ENCODE measurements around the gene QKI. TPM values are rescaled to one million over a fixed set of nuclear protein-coding genes. Genes with fewer than 3 reads are reported as not detected.
"Not testable (repeated sequence)": the region's sequence is repeated elsewhere in the genome, so short reads cannot be mapped to it uniquely, and the experiment has no call there.

The QKI gene
- total RNA-seq, 1 experiment from 2014 or later, result 61.1 TPM

DNA sequence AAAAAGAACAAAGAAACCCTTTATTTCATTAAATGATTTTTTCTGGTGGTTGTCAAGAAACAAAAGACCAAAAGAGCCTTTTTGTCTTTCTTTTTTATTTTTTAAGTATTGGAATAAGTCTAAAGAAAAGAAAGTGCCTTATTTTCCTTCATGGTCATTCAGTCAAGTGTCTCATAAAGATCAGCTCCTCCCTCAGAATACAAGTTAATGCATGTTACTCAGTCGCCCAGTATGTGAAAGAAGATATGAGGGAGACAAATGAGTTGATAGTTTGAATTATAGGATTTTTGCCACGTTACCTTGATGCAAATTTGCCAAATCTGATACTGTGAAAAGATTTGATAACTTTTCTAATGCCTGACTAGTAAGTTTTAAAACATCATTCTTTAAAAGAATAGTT, 157.2 kb downstream of the QKI start:
- in situ Hi-C loops (cut with HindIII; ENCODE audit: low pct_unique_long_range_greater_than_20kb, low sequenced_read_pairs), result no loop called here
- no peak for DNase-seq (ENCODE audit: low read depth, low spot score)

DNA sequence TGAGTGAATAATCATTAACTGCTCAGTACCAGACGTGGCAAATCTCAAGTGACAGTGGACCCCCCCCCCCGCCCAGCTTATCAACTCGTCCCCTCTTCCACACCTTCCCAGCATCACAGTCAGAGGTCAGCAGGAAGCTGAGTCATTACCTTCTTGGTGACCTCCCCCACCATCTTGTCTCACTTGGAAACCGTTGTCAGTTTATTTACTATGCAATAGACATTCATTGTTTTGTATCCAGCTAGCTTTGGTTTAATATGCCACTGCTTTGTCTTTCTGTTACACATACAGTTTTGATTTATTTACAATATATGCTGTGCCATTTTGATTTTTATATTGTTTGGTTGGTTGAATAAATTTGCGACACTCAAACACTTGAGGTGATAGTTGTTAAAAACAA, 158.1 kb downstream of the QKI start:
- in situ Hi-C loops (cut with HindIII; ENCODE audit: low pct_unique_long_range_greater_than_20kb, low sequenced_read_pairs), result no loop called here

DNA sequence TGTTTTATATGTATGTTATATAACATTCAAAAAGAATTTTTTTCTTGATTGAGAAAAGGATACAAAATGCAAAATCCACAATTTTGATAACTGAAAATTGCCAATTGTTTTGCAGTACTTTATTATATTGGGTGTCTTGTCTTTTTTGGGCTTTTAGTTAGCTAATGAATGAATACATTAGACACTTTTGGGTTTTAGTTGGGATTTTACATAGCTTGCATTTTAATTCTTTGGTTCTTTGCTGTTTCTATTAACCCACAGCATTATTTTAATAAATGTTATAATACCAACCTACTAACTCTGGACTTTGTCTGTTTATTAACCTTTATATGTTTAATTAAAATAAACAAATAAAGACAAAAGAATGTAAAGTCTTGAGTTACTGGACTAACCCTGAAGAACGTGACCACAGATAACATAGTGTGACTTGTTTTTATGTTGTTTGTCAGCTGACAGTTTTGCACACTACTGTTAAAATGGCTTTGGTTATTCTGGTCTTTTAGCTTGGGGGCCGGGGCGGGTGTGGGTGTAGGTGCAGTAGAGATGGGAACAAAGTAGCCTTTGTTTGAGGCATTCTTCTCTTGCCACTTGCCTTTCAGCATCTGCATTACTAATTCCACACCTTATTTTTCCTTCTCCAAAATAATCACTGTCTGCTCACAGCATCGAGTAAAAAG, 159.1 kb downstream of the QKI start:
- in situ Hi-C loops (cut with HindIII; ENCODE audit: low pct_unique_long_range_greater_than_20kb, low sequenced_read_pairs), result no loop called here
- DNase-seq (ENCODE audit: low read depth, low spot score), result peak; percentile 54

More for the DNA sequence above, 158.1 kb downstream of the QKI start:
- no peak for DNase-seq (ENCODE audit: low read depth, low spot score)

DNA sequence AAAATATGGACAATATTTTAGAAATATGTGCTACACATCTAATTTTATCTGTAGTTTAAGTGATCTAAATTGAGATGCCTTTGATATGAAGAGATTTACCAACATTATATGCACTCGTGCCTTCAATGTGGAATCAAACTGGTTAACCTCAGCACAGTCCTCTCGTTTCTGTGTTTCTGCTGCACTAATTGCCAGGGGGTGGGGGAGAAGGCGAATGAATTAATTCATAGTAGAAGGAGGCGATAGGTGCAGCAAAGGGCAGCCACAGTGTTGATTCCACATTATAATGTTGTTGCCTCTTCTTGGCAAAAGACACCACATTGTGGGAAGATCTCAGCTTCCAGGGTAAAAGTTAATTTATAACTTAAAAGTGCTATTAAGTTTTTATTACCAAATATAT, 161.6 kb downstream of the QKI start:
- no peak for DNase-seq (ENCODE audit: low read depth, low spot score)
- in situ Hi-C loops (cut with HindIII; ENCODE audit: low pct_unique_long_range_greater_than_20kb, low sequenced_read_pairs), result no loop called here

DNA sequence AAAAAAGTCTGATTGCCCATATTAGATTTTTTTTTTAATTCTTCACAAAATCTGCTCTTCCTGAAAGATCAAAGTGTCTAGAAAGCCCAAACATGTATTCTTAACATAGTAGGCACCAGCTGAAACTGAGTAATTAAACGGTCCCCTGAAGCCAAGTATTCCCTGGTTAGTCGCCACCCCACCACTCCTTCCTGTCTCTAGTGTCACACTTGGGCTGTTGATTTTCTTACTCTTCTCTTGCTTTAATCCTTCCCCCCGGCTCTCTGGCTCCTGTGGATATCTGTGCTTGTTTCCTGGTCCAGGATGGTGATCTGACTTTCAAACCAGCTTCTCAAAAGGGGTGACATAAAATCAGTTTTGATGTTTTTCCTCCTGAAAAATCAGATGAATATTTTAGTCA, 162.9 kb downstream of the QKI start:
- in situ Hi-C loops (cut with HindIII; ENCODE audit: low pct_unique_long_range_greater_than_20kb, low sequenced_read_pairs), result no loop called here
- DNase-seq (ENCODE audit: low read depth, low spot score), result no peak

DNA sequence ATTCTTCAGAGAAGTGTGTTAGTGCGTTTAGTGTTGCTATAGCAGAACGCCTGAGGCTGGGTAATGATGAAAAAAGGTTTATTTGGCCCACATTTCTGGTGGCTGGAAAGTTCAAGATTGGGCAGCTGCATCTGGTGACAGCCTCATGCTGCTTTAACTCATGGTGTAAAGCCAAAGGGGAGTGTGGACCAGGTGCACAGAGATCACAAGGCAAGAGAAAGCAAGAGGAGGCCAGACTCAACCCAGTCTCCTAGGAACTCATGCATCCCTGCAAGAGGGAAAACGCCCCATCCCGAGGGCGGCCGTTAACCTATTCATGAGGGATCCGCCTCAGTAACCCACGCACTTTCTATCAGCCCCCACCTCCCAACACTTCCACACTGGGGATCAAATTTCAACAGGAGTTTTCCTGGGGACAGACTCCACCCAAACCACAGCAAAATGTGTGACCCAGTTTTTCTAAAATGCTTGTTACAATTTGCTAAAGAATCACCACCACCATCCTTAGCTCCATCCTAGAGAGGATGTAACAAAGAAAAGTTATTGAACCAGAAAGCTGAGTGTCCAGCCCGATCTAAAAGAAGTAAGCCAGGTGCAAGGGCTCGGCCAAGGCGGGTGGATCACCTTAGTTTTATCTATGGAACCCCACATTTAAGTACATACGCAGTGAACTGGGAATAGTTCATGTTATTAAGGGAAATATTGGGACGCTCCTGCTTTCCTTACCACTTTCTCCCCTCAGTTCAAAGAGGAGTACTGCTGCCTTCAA, 164.8 kb downstream of the QKI start:
- in situ Hi-C loops (cut with HindIII; ENCODE audit: low pct_unique_long_range_greater_than_20kb, low sequenced_read_pairs), result no loop called here
- no peak for DNase-seq (ENCODE audit: low read depth, low spot score)

DNA sequence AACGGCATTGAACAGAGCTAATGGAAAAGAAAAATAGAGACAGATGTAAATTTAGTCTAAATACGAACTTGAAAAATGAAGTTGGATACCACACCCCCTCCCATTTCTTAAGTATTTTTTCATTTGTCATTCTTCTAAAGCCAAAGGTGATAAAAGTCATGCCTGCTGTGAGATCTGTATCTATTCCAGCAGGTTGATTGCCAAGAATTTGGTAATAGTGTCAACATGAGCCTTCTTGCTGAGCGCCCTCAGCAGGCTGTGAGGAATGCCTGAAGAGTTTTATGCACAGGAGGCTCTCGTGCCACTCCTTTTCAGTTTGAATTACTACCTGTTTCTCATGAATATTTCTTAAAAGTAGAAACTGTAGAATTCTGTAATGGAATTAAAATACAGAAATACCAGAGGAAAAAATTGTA, 165.4 kb downstream of the QKI start:
- no peak for DNase-seq (ENCODE audit: low read depth, low spot score)
- in situ Hi-C loops (cut with HindIII; ENCODE audit: low pct_unique_long_range_greater_than_20kb, low sequenced_read_pairs), result no loop called here

DNA sequence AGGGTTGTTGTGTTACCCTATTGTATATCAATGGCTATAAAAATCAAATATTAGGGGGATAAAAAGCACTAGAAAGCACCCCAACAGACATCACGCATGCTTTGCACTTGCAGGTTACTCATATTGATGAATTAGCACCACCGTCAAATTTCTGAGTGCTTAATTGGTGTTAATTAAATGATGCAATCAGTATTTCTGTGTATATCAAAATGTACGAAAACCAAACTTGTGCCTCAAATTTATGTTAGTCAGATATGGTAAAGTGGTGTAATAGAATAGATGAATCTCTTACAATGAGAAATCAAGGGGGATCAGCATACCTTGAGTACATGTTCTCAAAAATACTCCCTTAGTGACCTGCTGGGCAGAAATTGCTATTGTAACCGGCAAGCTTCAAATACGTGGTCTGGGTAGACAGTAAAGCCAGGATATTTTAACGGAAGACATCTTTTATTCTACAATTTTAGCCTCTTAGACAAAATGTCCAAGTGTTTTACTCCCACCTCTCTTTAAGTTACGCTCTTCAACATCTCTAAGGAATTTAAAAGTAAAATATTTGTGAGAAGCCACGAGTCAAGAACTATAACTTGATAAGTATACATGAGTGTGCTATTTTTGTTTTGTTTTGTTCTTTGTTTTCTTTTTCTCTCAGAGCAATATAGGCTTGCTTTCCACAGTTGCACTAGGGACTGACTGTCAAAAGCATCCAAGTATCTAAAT, 166.0 kb downstream of the QKI start:
- in situ Hi-C loops (cut with HindIII; ENCODE audit: low pct_unique_long_range_greater_than_20kb, low sequenced_read_pairs), result no loop called here
- DNase-seq (ENCODE audit: low read depth, low spot score), result no peak

DNA sequence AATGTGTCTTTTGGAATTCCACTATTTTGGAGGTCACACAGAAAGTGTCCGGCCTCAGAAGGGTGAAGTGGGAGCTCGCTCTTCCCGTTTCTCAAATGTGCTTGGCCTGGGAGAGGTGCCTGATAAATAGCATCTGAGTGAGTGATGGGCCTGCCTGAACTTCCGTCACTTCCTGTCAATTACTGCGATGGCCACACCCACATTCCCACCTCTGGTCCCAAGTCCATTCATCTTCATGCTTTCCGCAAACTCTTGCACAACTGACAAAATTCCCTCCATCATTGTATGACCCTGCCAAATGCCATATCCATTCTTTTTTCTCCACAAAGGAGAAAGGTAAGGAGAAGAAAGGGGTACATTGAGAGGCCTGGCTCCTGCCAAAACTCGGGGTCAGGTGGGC, 169.0 kb downstream of the QKI start:
- in situ Hi-C loops (cut with HindIII; ENCODE audit: low pct_unique_long_range_greater_than_20kb, low sequenced_read_pairs), result no loop called here
- no peak for DNase-seq (ENCODE audit: low read depth, low spot score)

DNA sequence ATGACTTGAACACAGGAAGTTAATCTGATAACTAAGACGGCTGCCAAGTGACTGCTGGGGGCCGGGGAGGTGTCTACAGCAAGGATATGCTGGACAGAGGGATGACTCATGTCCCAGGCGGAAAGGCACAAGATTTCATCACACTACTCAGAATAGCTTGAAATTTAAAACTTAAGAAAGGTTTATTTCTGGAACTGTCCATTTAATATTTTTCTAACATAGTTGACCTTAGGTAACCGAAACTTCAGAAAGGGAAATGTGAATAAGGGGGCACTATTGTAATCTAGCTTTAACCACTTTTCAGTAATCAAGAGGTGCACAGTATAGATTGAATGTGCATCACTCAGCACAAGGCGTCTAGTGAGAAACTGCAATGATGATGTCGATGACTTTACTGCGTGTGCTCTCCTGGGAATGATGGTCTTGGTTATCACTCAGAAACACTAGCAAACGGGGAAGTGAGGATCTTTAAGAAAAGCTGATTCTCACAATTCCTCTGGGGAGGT, 171.5 kb downstream of the QKI start:
- in situ Hi-C loops (cut with HindIII; ENCODE audit: low pct_unique_long_range_greater_than_20kb, low sequenced_read_pairs), result no loop called here
- DNase-seq (ENCODE audit: low read depth, low spot score), result no peak

DNA sequence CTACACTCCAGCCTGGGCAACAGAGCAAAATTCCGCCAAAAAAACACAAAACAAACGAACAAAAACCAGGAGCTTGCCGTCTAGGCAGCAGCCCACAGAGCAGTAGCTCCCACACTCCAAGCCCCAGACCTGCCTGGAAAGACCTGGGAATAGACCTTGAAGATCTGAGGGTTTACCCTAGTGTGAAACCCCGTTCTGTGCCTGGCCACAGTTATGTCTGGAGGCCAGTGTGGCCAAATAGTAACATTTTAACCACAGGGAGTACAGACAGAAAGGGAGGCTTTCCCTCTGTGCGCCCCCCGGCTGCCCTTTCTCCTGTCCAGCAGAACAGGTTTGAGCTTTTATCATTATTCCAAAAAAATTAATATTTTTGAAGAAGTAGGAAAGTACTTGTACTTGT, 172.4 kb downstream of the QKI start:
- in situ Hi-C loops (cut with HindIII; ENCODE audit: low pct_unique_long_range_greater_than_20kb, low sequenced_read_pairs), result no loop called here
- no peak for DNase-seq (ENCODE audit: low read depth, low spot score)

DNA sequence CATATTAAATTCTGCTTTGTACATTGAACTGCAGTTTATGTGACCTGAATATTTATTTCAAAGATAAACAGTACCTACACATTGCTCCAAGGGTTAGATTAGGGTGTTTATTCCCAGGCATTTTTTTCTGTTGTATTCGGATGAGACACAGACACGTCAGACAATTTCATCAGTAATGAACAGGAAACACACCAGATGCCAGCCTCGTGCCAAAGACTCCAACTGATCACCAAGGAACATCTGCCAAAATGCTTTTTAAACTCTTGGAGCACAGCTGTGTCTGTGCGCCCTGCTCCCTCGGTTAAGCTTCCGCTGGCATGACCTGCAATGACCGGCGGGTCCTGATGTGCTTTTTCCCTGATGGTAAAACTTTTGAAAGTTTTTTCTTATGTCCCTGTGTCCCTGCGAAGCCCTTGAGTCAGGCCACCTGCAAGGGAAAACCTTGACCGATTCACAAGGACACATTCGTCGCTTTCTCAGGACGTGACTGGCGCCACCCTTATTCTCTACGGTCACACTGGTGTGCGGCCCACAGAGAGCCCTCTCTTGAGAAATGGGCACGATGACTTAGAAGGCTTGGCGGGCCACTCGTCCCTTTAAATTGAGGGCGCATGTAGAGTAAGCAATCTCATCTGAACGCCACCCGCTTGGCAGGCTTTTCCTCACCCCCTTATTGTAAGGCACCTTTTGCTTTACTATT, 173.9 kb downstream of the QKI start:
- in situ Hi-C loops (cut with HindIII; ENCODE audit: low pct_unique_long_range_greater_than_20kb, low sequenced_read_pairs), result no loop called here
- no peak for DNase-seq (ENCODE audit: low read depth, low spot score)

DNA sequence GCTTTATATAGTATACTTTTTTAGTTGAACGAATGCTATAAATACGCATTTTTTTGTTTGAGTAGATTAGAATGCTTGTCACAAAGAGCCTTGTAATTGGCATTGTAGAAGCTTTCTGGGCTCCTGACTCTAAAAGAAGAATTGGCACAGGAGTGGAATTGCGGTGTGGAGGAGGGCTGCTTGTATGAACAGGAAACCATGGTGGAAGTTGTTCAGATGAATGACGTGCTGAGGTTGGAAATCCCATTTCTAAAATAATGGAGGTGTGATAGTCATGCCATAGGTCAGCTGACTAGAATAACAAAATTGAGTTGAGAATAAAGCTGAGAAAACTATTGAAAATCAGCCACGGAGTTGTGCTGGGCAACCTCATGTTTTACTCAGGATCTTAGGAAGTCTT, 174.9 kb downstream of the QKI start:
- no peak for DNase-seq (ENCODE audit: low read depth, low spot score)
- in situ Hi-C loops (cut with HindIII; ENCODE audit: low pct_unique_long_range_greater_than_20kb, low sequenced_read_pairs), result no loop called here

DNA sequence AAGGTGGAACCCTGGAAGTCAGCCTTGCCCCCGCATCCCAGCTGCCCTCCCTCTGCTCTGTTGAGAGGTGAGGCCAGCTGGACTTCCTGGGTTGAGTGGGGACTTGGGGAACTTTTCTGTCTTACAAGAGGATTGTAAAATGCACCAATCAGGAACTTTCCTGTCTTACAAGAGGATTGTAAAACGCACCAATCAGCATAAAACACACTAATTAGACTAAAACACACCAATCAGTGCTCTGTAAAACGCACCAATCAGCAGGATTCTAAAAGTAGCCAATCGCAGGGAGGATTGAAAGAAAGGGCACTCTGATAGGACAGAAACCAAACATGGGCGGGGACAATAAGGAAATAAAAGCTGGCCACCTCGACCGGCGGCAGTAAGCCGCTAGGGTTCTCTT, 175.6 kb downstream of the QKI start:
- in situ Hi-C loops (cut with HindIII; ENCODE audit: low pct_unique_long_range_greater_than_20kb, low sequenced_read_pairs); DNase-seq (ENCODE audit: low read depth, low spot score): not testable (repeated sequence)

DNA sequence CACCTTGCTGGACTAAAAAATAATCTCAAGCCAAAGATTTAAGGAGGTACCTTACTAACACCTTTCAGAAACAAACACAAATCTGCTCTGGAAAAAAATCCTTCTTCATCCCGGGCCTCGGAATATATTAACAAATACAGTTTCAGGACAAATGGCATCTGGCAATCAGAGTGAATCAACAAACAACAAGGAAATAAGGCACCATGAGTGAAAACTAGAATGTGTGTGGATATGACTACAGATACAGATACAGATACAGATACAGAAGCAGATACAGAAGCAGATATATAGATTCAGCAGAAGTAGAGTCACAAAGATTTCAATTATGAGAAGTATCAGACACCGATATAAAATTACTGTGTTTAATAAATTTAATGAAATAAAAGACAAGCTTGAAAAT, 178.4 kb downstream of the QKI start:
- DNase-seq (ENCODE audit: low read depth, low spot score), result no peak
- in situ Hi-C loops (cut with HindIII; ENCODE audit: low pct_unique_long_range_greater_than_20kb, low sequenced_read_pairs), result no loop called here

DNA sequence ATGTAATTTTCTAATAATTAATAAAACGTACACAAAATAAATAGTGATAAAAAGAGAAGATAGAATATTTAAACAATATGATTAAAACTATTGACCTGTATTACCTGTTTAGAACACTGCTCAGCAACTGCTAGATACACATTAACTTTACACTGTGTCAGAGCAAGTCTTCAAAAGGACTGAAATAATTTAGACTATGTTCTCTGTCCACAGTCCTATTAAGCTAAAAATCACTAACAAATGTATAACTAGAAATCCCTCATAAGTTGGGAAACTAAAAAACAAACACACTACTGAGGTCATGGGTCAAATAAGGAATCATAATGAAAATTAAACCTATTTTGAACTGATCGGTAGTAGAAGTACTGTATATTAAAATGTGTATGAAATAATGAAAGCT, 181.7 kb downstream of the QKI start:
- in situ Hi-C loops (cut with HindIII; ENCODE audit: low pct_unique_long_range_greater_than_20kb, low sequenced_read_pairs), result no loop called here

DNA sequence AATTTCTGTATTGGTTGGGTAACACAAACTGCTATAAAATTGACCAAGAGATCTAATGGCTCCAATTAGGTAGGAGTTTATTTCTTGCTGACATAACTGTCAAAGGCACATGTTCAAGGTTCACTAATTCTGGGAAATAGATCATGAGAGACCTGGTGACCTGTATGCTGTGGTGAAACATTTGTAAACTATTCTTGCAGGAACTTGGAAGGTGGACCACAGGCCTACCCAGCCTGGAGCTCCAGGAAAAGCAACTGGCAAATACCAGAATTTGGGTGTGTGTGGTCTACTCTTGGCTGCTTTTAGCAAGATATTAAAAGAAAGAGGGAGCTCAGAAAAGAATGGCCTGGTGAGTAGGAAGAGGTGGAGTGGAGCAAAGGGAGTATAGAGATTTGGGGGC, 184.6 kb downstream of the QKI start:
- in situ Hi-C loops (cut with HindIII; ENCODE audit: low pct_unique_long_range_greater_than_20kb, low sequenced_read_pairs), result no loop called here
- DNase-seq (ENCODE audit: low read depth, low spot score), result no peak

More for the DNA sequence above, 181.7 kb downstream of the QKI start:
- no peak for DNase-seq (ENCODE audit: low read depth, low spot score)

DNA sequence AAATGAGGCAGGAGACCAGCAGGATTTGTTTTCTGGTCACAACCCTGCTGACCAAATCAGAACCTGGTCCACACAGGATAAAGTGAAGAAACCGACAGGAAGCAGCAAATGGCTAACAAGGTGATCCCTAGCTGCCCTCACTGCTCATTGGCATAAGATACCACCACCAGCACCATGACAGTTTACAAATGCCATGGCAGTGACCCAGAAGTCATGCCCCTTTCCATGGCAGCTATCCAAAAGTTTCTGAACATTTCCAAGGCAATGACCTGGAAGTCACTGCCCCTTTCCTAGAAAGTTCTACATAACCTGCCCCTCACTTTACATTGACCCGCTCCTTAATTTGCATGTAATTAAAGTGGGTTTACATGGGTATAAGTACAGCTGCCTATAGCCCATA, 185.2 kb downstream of the QKI start:
- in situ Hi-C loops (cut with HindIII; ENCODE audit: low pct_unique_long_range_greater_than_20kb, low sequenced_read_pairs), result no loop called here

More for the DNA sequence above, 185.2 kb downstream of the QKI start:
- no peak for DNase-seq (ENCODE audit: low read depth, low spot score)
